ENCODE data around the gene KIF5C. TPM values are rescaled to one million over a fixed set of nuclear protein-coding genes. Genes with fewer than 3 reads are reported as not detected.

Gene KIF5C
- total RNA-seq, 6 donors from 2014 or later: 0.44 to 1.6 (median 0.85) TPM

DNA sequence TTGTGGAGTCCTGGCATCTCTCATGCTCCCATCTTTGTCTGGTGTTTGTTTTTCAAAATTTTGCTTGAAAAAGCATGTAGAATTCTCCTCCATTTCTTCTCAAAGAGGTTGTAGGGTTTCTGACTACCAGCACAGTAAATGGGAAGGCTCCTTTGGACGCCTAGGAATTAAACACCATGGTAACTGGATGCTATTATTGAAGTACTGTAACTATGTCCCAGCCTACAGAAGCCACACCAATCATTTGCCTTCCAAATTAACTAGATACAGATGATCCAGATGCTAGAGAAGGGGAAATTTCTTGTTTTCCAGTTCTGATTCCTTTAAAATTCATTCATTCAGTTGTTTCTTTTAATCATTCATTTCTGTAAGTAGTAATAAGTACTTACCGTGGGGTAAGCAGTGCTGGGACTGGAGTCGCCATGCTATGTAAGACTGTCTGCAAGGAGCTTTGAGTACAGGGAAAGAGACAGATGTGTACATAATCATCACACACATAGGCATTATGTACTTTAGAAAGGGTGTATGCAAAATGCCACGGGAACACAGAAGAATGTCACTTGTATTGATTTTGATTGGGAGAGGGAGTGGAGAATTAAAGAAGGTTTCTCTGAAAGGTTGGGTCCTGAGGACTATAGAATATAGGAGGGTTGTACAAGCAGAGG is 49.6 kb downstream of the KIF5C start:
- 84 to 87% methylated on average over 4 of the region's 4 CpGs for WGBS, 2 donors
- no peak for TF ChIP-seq EP300 (IDR thresholded peaks at IDR 0.05)
- TF ChIP-seq POLR2A (IDR thresholded peaks at IDR 0.05): no peak
- no peak for TF ChIP-seq POLR2AphosphoS5 (IDR thresholded peaks at IDR 0.05)

GRCh38 chr2:148926291-148926961 is 51.4 kb downstream of the KIF5C start:
- 37 to 66% methylated on average over 31 to 33 of the region's 33 CpGs for WGBS, 2 donors
- Histone ChIP-seq H3K36me3 (no peaks in the 10 kb centered on the region), H3K27ac (no peak overlapping the region), H3K4me1 (peaks cover 0 to 11% (median 2%) of the 10 kb centered on the region in 4 donors), H3K4me3 (peak overlapping the region in 3 of 4 donors; percentile 17 to 31 (median 31)), H3K9me3 (no peaks in the 10 kb centered on the region), H3K27me3 (no peaks in the 10 kb centered on the region)
- peak; percentile 48 to 77 for DNase-seq
- TF ChIP-seq POLR2A (IDR thresholded peaks at IDR 0.05) (no peak), EP300 (IDR thresholded peaks at IDR 0.05) (no peak)
- TF ChIP-seq, protein P1, sequence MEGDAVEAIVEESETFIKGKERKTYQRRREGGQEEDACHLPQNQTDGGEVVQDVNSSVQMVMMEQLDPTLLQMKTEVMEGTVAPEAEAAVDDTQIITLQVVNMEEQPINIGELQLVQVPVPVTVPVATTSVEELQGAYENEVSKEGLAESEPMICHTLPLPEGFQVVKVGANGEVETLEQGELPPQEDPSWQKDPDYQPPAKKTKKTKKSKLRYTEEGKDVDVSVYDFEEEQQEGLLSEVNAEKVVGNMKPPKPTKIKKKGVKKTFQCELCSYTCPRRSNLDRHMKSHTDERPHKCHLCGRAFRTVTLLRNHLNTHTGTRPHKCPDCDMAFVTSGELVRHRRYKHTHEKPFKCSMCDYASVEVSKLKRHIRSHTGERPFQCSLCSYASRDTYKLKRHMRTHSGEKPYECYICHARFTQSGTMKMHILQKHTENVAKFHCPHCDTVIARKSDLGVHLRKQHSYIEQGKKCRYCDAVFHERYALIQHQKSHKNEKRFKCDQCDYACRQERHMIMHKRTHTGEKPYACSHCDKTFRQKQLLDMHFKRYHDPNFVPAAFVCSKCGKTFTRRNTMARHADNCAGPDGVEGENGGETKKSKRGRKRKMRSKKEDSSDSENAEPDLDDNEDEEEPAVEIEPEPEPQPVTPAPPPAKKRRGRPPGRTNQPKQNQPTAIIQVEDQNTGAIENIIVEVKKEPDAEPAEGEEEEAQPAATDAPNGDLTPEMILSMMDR (IDR thresholded peaks at IDR 0.05): peak in 5 of 6 experiments; percentile 25 to 62 (median 56)
- peak in 1 of 2 donors; percentile 85 for ATAC-seq (ENCODE audit: low FRiP score in 2 of 2)

More for the DNA sequence above, 49.6 kb downstream of the KIF5C start:
- H3K9me3 ChIP-seq: no peaks in the 10 kb centered on the region
- H3K36me3 ChIP-seq: no peaks in the 10 kb centered on the region
- DNase-seq (no peak), ATAC-seq (ENCODE audit: low FRiP score in 2 of 2) (no peak)
- no peak overlapping the region for H3K27ac ChIP-seq
- no peaks in the 10 kb centered on the region for H3K27me3 ChIP-seq
- H3K4me3 ChIP-seq: no peak overlapping the region
- H3K4me1 ChIP-seq: peaks cover 0 to 11% (median 2%) of the 10 kb centered on the region in 4 donors

DNA sequence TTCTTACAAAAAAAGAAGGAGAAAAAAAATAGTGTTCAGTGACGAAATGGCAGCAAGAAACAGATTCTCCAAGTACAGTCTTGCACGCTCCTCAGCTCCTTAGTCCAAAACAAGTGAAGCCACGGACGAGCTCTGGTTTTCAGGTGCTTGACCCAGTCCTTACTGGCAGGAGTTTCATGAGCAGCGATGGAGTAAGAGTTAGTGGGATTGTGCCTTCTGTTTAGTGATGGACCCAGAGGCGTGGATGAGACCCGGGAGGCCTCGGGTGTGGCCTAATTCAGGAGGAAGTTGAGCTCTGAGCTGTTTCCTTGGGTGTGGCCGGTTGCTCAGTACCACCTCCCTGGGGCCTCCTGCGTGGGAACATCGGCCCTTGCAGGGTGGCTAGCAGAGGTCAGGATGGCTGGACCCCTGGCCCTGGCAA is 52.0 kb downstream of the KIF5C start:
- TF ChIP-seq POLR2A (IDR thresholded peaks at IDR 0.05) (no peak), EP300 (IDR thresholded peaks at IDR 0.05) (no peak), POLR2AphosphoS5 (IDR thresholded peaks at IDR 0.05) (no peak)
- TF ChIP-seq, protein P1 (IDR thresholded peaks at IDR 0.05): no peak
- Histone ChIP-seq H3K36me3 (no peaks in the 10 kb centered on the region), H3K4me3 (peak overlapping the region in 3 of 4 donors; percentile 17 to 31 (median 31)), H3K9me3 (no peaks in the 10 kb centered on the region), H3K27ac (no peak overlapping the region), H3K4me1 (peaks cover 0 to 11% (median 2%) of the 10 kb centered on the region in 4 donors), H3K27me3 (no peaks in the 10 kb centered on the region)
- peak; percentile 69 to 78 for ATAC-seq (ENCODE audit: low FRiP score in 2 of 2)
- peak in 1 of 2 donors; percentile 48 for DNase-seq
- 33 to 49% methylated on average over 11 of the region's 11 CpGs for WGBS, 2 donors

- H3K4me3 ChIP-seq: no peak overlapping the region
- WGBS, 2 donors: 46 to 51% methylated on average over 3 of the region's 3 CpGs
- no peak for ATAC-seq (ENCODE audit: low FRiP score in 2 of 2)
- no peaks in the 10 kb centered on the region for H3K27me3 ChIP-seq
- H3K36me3 ChIP-seq: no peaks in the 10 kb centered on the region
- DNase-seq: no peak
- H3K4me1 ChIP-seq: peaks cover 0 to 11% (median 2%) of the 10 kb centered on the region in 4 donors
- TF ChIP-seq, protein P1 (IDR thresholded peaks at IDR 0.05): no peak
- TF ChIP-seq POLR2AphosphoS5 (IDR thresholded peaks at IDR 0.05) (no peak), EP300 (IDR thresholded peaks at IDR 0.05) (no peak), POLR2A (IDR thresholded peaks at IDR 0.05) (no peak)
- no peaks in the 10 kb centered on the region for H3K9me3 ChIP-seq
- H3K27ac ChIP-seq: no peak overlapping the region
Observed at GRCh38 chr2:148928395-148928794, 53.4 kb downstream of the KIF5C start.

DNA sequence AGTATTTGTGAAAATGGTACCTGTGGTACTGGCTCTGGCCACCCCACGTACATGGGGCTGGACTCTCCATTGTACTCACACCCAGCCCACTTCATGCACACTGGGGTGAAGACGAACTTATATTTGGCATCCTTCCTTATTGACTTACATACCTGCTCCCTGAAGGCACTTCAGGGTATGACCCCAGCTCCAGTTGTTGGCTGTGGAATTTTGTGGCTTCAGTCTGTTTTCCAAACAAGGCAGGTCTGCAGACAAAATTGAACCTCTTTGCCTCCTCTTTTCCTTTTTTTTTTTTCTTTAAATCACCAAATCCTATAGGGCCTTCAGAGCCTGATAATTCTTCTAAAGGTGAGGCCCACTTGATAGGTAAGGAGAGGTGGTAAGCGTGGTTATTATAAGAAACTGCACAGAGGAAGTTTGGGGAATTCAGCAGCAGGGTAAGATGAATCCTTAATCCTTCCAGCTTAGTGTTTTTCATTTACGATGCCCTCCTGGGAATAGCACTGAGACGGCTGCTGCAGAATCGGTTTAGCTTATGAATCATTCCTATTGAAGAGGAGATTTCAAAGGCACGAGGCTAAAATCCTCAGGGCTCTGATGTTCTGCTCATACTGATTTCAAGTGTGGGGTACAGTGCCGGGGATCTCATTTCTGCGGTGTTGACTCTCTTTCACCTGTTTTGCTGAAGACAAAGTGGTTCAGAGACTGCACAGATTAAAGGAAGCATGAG is 55.2 kb downstream of the KIF5C start:
- peaks cover 0 to 11% (median 2%) of the 10 kb centered on the region in 4 donors for H3K4me1 ChIP-seq
- no peak overlapping the region for H3K27ac ChIP-seq
- no peaks in the 10 kb centered on the region for H3K36me3 ChIP-seq
- H3K27me3 ChIP-seq: no peaks in the 10 kb centered on the region
- WGBS, 2 donors: 75 to 77% methylated on average over 9 of the region's 9 CpGs
- no peak for ATAC-seq (ENCODE audit: low FRiP score in 2 of 2)
- no peaks in the 10 kb centered on the region for H3K9me3 ChIP-seq
- TF ChIP-seq POLR2A (IDR thresholded peaks at IDR 0.05) (no peak), EP300 (IDR thresholded peaks at IDR 0.05) (no peak), POLR2AphosphoS5 (IDR thresholded peaks at IDR 0.05) (no peak)
- TF ChIP-seq, protein P1 (IDR thresholded peaks at IDR 0.05): no peak
- no peak for DNase-seq
- H3K4me3 ChIP-seq: no peak overlapping the region
